HepG2 (cell line): ENCODE data around the gene TM4SF1. TPM values are rescaled to one million over a fixed set of nuclear protein-coding genes. Genes with fewer than 3 reads are reported as not detected.

Experiments
- ARID4A ChIP-seq: sonication (generic); formaldehyde crosslinking; IDR thresholded peaks from 2 replicates; pipeline ENCODE4 v1.5.0; 2020; ENCODE audit warnings: mild to moderate bottlenecking, missing genetic modification reagents, borderline replicate concordance
- ATM ChIP-seq: fragments of 450-650 bp; IDR thresholded peaks from 2 replicates; pipeline ENCODE4 v1.7.1; 2017; ENCODE audit warnings: mild to moderate bottlenecking, borderline replicate concordance
- BHLHE40 ChIP-seq: IDR thresholded peaks from 2 replicates; pipeline ENCODE4 v1.6.1; 2011; ENCODE audit warnings: low read length, improper control_type of control experiment
- CREM ChIP-seq, 2 experiments: sonication (generic) in 1 of 2; formaldehyde crosslinking in 1 of 2; IDR thresholded peaks; 2 replicates each; pipeline versions ENCODE4 v1.4.0 to v1.6.1; 2016 to 2020; ENCODE audit warnings: antibody characterized with exemption in 1 of 2, mild to moderate bottlenecking in 1 of 2, missing genetic modification reagents in 1 of 2
- GZF1 ChIP-seq: sonication (generic); formaldehyde crosslinking; IDR thresholded peaks from 2 replicates; pipeline ENCODE4 v1.5.1; 2020; ENCODE audit warnings: mild to moderate bottlenecking, missing genetic modification reagents
- HBP1 ChIP-seq: IDR thresholded peaks from 2 replicates; pipeline ENCODE4 v1.6.1; 2016; ENCODE audit warnings: low read depth, control low read depth
- HINFP ChIP-seq: sonication (generic); formaldehyde crosslinking; IDR thresholded peaks from 2 replicates; pipeline ENCODE4 v1.4.0; 2020; ENCODE audit warnings: low read depth, mild to moderate bottlenecking, missing genetic modification reagents
- HNF4A ChIP-seq: sonication (generic); formaldehyde crosslinking; IDR thresholded peaks from 2 replicates; pipeline ENCODE4 v1.4.0; 2020; ENCODE audit warnings: missing genetic modification reagents
- HNRNPLL ChIP-seq: fragments of 200-400 bp; formaldehyde crosslinking; IDR thresholded peaks from 2 replicates; pipeline ENCODE4 v1.6.1; 2017; ENCODE audit warnings: mild to moderate bottlenecking, low read depth, low read length; ENCODE audit not compliant: poor library complexity, severe bottlenecking
- HOXD1 ChIP-seq: sonication (generic); formaldehyde crosslinking; IDR thresholded peaks from 2 replicates; pipeline ENCODE4 v1.5.0; 2020; ENCODE audit warnings: missing genetic modification reagents
- KAT2B ChIP-seq: fragments of 150-350 bp; IDR thresholded peaks from 2 replicates; pipeline ENCODE4 v1.6.1; 2014; ENCODE audit warnings: low read depth, low read length, borderline replicate concordance
- KDM2A ChIP-seq: sonication (generic); formaldehyde crosslinking; IDR thresholded peaks from 2 replicates; pipeline ENCODE4 v1.4.0; 2020; ENCODE audit warnings: low read depth, missing genetic modification reagents, borderline replicate concordance
- KDM4B ChIP-seq: sonication (generic); formaldehyde crosslinking; IDR thresholded peaks from 2 replicates; pipeline ENCODE4 v1.4.0; 2020; ENCODE audit warnings: missing genetic modification reagents
- LCORL ChIP-seq, 2 experiments: fragments of 450-650 bp in 1 of 2; sonication (generic) in 1 of 2; formaldehyde crosslinking in 1 of 2; IDR thresholded peaks; 2 replicates each; pipeline versions ENCODE4 v1.5.0 to v1.6.1; 2017 to 2020; ENCODE audit warnings: antibody characterized with exemption in 1 of 2, missing genetic modification reagents in 1 of 2
- MAF1 ChIP-seq: sonication (generic); formaldehyde crosslinking; IDR thresholded peaks from 2 replicates; pipeline ENCODE4 v1.5.0; 2020; ENCODE audit warnings: missing genetic modification reagents, borderline replicate concordance
- MIXL1 ChIP-seq: IDR thresholded peaks from 2 replicates; pipeline ENCODE4 v1.6.1; 2016
- PRPF4 ChIP-seq: fragments of 200-400 bp; formaldehyde crosslinking; IDR thresholded peaks from 2 replicates; pipeline ENCODE4 v1.6.1; 2016; ENCODE audit warnings: low read length, low read depth; ENCODE audit not compliant: poor library complexity, severe bottlenecking
- SATB2 ChIP-seq: sonication (generic); formaldehyde crosslinking; IDR thresholded peaks from 2 replicates; pipeline ENCODE4 v1.5.0; 2020; ENCODE audit warnings: missing genetic modification reagents
- SRSF9 ChIP-seq: fragments of 200-400 bp; formaldehyde crosslinking; IDR thresholded peaks from 2 replicates; pipeline ENCODE4 v1.6.1; 2018; ENCODE audit warnings: borderline replicate concordance, mild to moderate bottlenecking, low read depth, low read length; ENCODE audit not compliant: insufficient read depth, poor library complexity, severe bottlenecking
- ZBTB25 ChIP-seq: IDR thresholded peaks from 2 replicates; pipeline ENCODE4 v1.6.1; 2018; ENCODE audit warnings: missing genetic modification reagents
- ZNF264 ChIP-seq: sonication (generic); formaldehyde crosslinking; IDR thresholded peaks from 2 replicates; pipeline ENCODE4 v1.4.0; 2020; ENCODE audit warnings: missing genetic modification reagents
- ZNF75D ChIP-seq: sonication (generic); formaldehyde crosslinking; IDR thresholded peaks from 2 replicates; pipeline ENCODE4 v1.8.1; 2023; ENCODE audit warnings: missing genetic modification reagents, mild to moderate bottlenecking, borderline replicate concordance
- polyA plus RNA-seq, 8 experiments: library from polyadenylated mRNA; depleted of rRNA in 3 of 8; stranded (reverse) in 7 of 8; unstranded in 1 of 8; fragments of >200 nt; fragmentation: Illumina TruSeq in 4 of 8; extraction: Trizol in 4 of 8; gene quantifications; 2 replicates each; pipeline versions ENCODE4 v1.2.1 to v1.2.3, GENCODE V29; 2011 to 2016; ENCODE audit warnings: low read depth in 4 of 8, missing spikeins in 1 of 8, mixed read lengths in 1 of 8; ENCODE audit not compliant: insufficient read depth in 1 of 8
- total RNA-seq, 5 experiments: library from RNA; depleted of rRNA; stranded (reverse); fragments of >200 nt; fragmentation: Illumina TruSeq; extraction: Trizol; gene quantifications; 2 replicates each; pipeline ENCODE4 v1.2.3, GENCODE V29; 2016; ENCODE audit warnings: low read depth in 1 of 5

The TM4SF1 gene
- total and polyA plus RNA-seq, 2 of the 13 experiments (the other 11 are each of a cell fraction or from before 2014, with no cell fraction given), result 431 to 1,359 TPM

- TF ChIP-seq ARID4A (CRISPR knock-in tag), result peak; percentile 69; the same call in 1 of the 2 replicates
- TF ChIP-seq ZBTB25 (CRISPR knock-in tag), result no peak; the same call in 1 of the 2 replicates
- peak; percentile 38; the same call in 1 of the 2 replicates for TF ChIP-seq KAT2B
- TF ChIP-seq SATB2, result peak; percentile 67; the same call in 1 of the 2 replicates
- no peak; the same call in 1 of the 2 replicates for TF ChIP-seq HBP1 (CRISPR knock-in tag)
- TF ChIP-seq HNF4A (CRISPR knock-in tag), result peak; percentile 79
- TF ChIP-seq ZNF75D (CRISPR knock-in tag), result no peak
- TF ChIP-seq ATM, result no peak
- TF ChIP-seq KDM4B, result 0 out of 2 replicates have a peak, but pooled peaks have one; percentile 81
- peak; percentile 37 for TF ChIP-seq PRPF4
- peak; percentile 97 for TF ChIP-seq MIXL1 (CRISPR knock-in tag)
- no peak for TF ChIP-seq HNRNPLL
- peak; percentile 35; the same call in 1 of the 2 replicates for TF ChIP-seq HINFP (CRISPR knock-in tag)
- TF ChIP-seq KDM2A (CRISPR knock-in tag), result no peak
- no peak for TF ChIP-seq MAF1 (CRISPR knock-in tag)
- peak; percentile 88 for TF ChIP-seq CREM (IDR thresholded peaks at IDR 0.05)
- no peak for TF ChIP-seq CREM (CRISPR knock-in tag; IDR thresholded peaks at IDR 0.05)
- no peak for TF ChIP-seq BHLHE40
- TF ChIP-seq HOXD1 (CRISPR knock-in tag), result peak; percentile 86
- no peak for TF ChIP-seq GZF1
- TF ChIP-seq ZNF264 (CRISPR knock-in tag), result peak; percentile 65; the same call in 1 of the 2 replicates
- no peak for TF ChIP-seq SRSF9
- no peak for TF ChIP-seq LCORL (IDR thresholded peaks at IDR 0.05)
- TF ChIP-seq LCORL (CRISPR knock-in tag; IDR thresholded peaks at IDR 0.05), result peak; percentile 69
Observed at GRCh38 chr3:149356044-149356592, 21.3 kb downstream of the TM4SF1 start (continued).
